ENCODE measurements around the gene LLPH.
"Not testable (repeated sequence)": the region's sequence is repeated elsewhere in the genome, so short reads cannot be mapped to it uniquely, and the experiment has no call there.

The LLPH gene

GRCh38 chr12:66130267-66131066 lies at the start of gene LLPH:
TSS of gene LLPH (minus strand) at chr12:66130750. CDS start at chr12:66129106, 1,644 bp downstream.
- DNase-seq = peak; percentile 90

GRCh38 chr12:66176105-66176900 lies 45.8 kb upstream of the LLPH start:
- no peak for DNase-seq

- not testable (repeated sequence) for DNase-seq
These were observed 44.1 kb upstream of the LLPH start for GRCh38 chr12:66174391-66175325.

GRCh38 chr12:66170606-66171005 lies 40.1 kb upstream of the LLPH start:
- no peak for DNase-seq

GRCh38 chr12:66169221-66170170 lies 38.9 kb upstream of the LLPH start, which contains the start of gene TMBIM4:
TSS of gene TMBIM4 (minus strand) at chr12:66169996. CDS start at chr12:66169951, 45 bp downstream.
- DNase-seq = peak; percentile 91

GRCh38 chr12:66168410-66168809 lies 37.9 kb upstream of the LLPH start:
- DNase-seq = no peak

- no peak for DNase-seq
These were observed 36.0 kb upstream of the LLPH start for GRCh38 chr12:66166561-66166960.

GRCh38 chr12:66165141-66165540 lies 34.6 kb upstream of the LLPH start:
- DNase-seq = no peak

- DNase-seq = no peak
These were observed 33.8 kb upstream of the LLPH start for GRCh38 chr12:66164349-66164821.

GRCh38 chr12:66163289-66163688 lies 32.7 kb upstream of the LLPH start:
- no peak for DNase-seq

- DNase-seq = no peak
These were observed 32.2 kb upstream of the LLPH start for GRCh38 chr12:66162701-66163100.

GRCh38 chr12:66160704-66161103 lies 30.2 kb upstream of the LLPH start:
- no peak for DNase-seq

GRCh38 chr12:66159123-66159522 lies 28.6 kb upstream of the LLPH start:
- no peak for DNase-seq

- DNase-seq = no peak
These were observed 26.1 kb upstream of the LLPH start for GRCh38 chr12:66156654-66157053.

GRCh38 chr12:66154776-66155175 lies 24.2 kb upstream of the LLPH start:
- DNase-seq = no peak

GRCh38 chr12:66152732-66153131 lies 22.2 kb upstream of the LLPH start:
- DNase-seq = no peak

GRCh38 chr12:66149702-66150398 lies 19.3 kb upstream of the LLPH start:
- no peak for DNase-seq

- peak; percentile 12 for DNase-seq
These were observed 14.5 kb upstream of the LLPH start for GRCh38 chr12:66144791-66145754.

GRCh38 chr12:66143868-66144267 lies 13.3 kb upstream of the LLPH start:
- DNase-seq = no peak

- no peak for DNase-seq
These were observed 12.3 kb upstream of the LLPH start for GRCh38 chr12:66142826-66143225.
